Gastroesophageal sphincter (tissue), 4 donors: ENCODE data around the gene ACP7. TPM values are rescaled to one million over a fixed set of nuclear protein-coding genes. Genes with fewer than 3 reads are reported as not detected.

Experiments used
- ATAC-seq: fragments of 150-250 bp; one replicate; pipeline ENCODE4 v1.9.1; 2016; ENCODE audit warnings: mild to moderate bottlenecking, moderate library complexity
- H3K27ac ChIP-seq, 4 donors: fragments of 200-600 bp; sonication (generic) in 3 of 4; 1 replicate in 3 of 4; 2 replicates in 1 of 4; pipeline ENCODE4 v1.5.1; 2016 to 2019
- H3K27me3 ChIP-seq: fragments of 200-600 bp; sonication (generic); one replicate; pipeline ENCODE4 v1.5.1; 2019
- H3K36me3 ChIP-seq, 2 donors: fragments of 200-600 bp; sonication (generic); one replicate each; pipeline ENCODE4 v1.5.1; 2019; ENCODE audit warnings: control low read depth in 1 of 2
- H3K4me1 ChIP-seq, 3 donors: fragments of 200-600 bp; sonication (generic); 1 replicate in 2 of 3; 2 replicates in 1 of 3; pipeline ENCODE4 v1.5.1; 2016 to 2019; ENCODE audit warnings: control low read depth in 2 of 3
- H3K4me3 ChIP-seq, 2 donors: fragments of 200-600 bp; sonication (generic); one replicate each; pipeline ENCODE4 v1.5.1; 2019; ENCODE audit warnings: mild to moderate bottlenecking in 1 of 2, moderate library complexity in 1 of 2
- H3K9me3 ChIP-seq, 3 donors: fragments of 200-600 bp; sonication (generic); one replicate each; pipeline ENCODE4 v1.5.1; 2017 to 2019; ENCODE audit warnings: control low read depth in 2 of 3
- CTCF ChIP-seq, 4 experiments: fragments of 200-600 bp in 2 of 4; fragments of 450-650 bp in 2 of 4; sonication (generic) in 1 of 4; IDR thresholded peaks; one replicate each; pipeline ENCODE4 v1.5.1; 2017 to 2019; ENCODE audit warnings: antibody characterized with exemption in 4 of 4, mild to moderate bottlenecking in 2 of 4, moderate library complexity in 2 of 4
- EP300 ChIP-seq: sonication (generic); formaldehyde crosslinking; IDR thresholded peaks from one replicate; pipeline ENCODE4 v1.6.1; 2017; ENCODE audit warnings: antibody characterized with exemption, mild to moderate bottlenecking
- POLR2A ChIP-seq, 2 donors: fragments of 450-650 bp; IDR thresholded peaks; one replicate each; pipeline ENCODE4 v1.6.1; 2017; ENCODE audit warnings: antibody characterized with exemption in 2 of 2, mild to moderate bottlenecking in 2 of 2, moderate library complexity in 1 of 2
- POLR2AphosphoS5 ChIP-seq: sonication (generic); formaldehyde crosslinking; IDR thresholded peaks from one replicate; pipeline ENCODE4 v1.6.1; 2017; ENCODE audit warnings: antibody characterized with exemption
- WGBS, 2 donors: methylation state at CpG; one replicate each; pipeline ENCODE4 v1.1.5; 2018; ENCODE audit warnings: low coverage in 1 of 2; 5-methylcytosine and 5-hydroxymethylcytosine counted together
- total RNA-seq, 4 donors: library from RNA; depleted of rRNA; stranded (reverse); fragments of >200 nt; gene quantifications; one replicate each; pipeline ENCODE4 v1.1.0, GENCODE V29; 2016

Gene ACP7
- total RNA-seq, 4 donors from 2014 or later: 0.08 TPM; not detected in 3

GRCh38 chr19:39129116-39129515 lies 44.9 kb downstream of the ACP7 start:
- WGBS, 2 donors: 60 to 93% methylated on average over 1 to 4 of the region's 11 CpGs
- H3K4me3 ChIP-seq: no peak overlapping the region
- peaks cover 0 to 95% (median 60%) of the 10 kb centered on the region in 3 donors for H3K4me1 ChIP-seq
- no peak for TF ChIP-seq EP300
- TF ChIP-seq CTCF (IDR thresholded peaks at IDR 0.05): no peak
- no peak for TF ChIP-seq POLR2A (IDR thresholded peaks at IDR 0.05)
- no peak for TF ChIP-seq POLR2AphosphoS5
- no peaks in the 10 kb centered on the region for H3K9me3 ChIP-seq
- no peak overlapping the region for H3K27ac ChIP-seq
- ATAC-seq: no peak
- no peaks in the 10 kb centered on the region for H3K36me3 ChIP-seq
- no peaks in the 10 kb centered on the region for H3K27me3 ChIP-seq

- Histone ChIP-seq H3K9me3 (no peaks in the 10 kb centered on the region), H3K27me3 (no peaks in the 10 kb centered on the region), H3K27ac (peak overlapping the region in 3 of 4 donors; percentile 71 to 73 (median 71)), H3K4me3 (no peak overlapping the region), H3K36me3 (no peaks in the 10 kb centered on the region), H3K4me1 (peaks cover 0 to 90% (median 55%) of the 10 kb centered on the region in 3 donors)
- no peak for ATAC-seq
- TF ChIP-seq POLR2AphosphoS5 (no peak), CTCF (IDR thresholded peaks at IDR 0.05) (no peak), POLR2A (IDR thresholded peaks at IDR 0.05) (no peak), EP300 (no peak)
- 67 to 69% methylated on average over 10 to 22 of the region's 22 CpGs for WGBS, 2 donors
Measured at GRCh38 chr19:39130337-39131254, 46.4 kb downstream of the ACP7 start.

- peaks cover 0 to 92% (median 59%) of the 10 kb centered on the region in 3 donors for H3K4me1 ChIP-seq
- no peaks in the 10 kb centered on the region for H3K9me3 ChIP-seq
- H3K36me3 ChIP-seq: no peaks in the 10 kb centered on the region
- peak overlapping the region in 3 of 4 donors; percentile 71 to 73 (median 71) for H3K27ac ChIP-seq
- peak; percentile 49 for ATAC-seq
- no peak for TF ChIP-seq CTCF (IDR thresholded peaks at IDR 0.05)
- peak; percentile 16 for TF ChIP-seq POLR2AphosphoS5
- WGBS, 2 donors: 11% methylated on average over 5 of the region's 18 CpGs; no CpG with 5 or more reads in 1 of the 2 donors
- no peaks in the 10 kb centered on the region for H3K27me3 ChIP-seq
- peak overlapping the region in 1 of 2 donors; percentile 24 for H3K4me3 ChIP-seq
Measured at GRCh38 chr19:39131255-39131755, 47.1 kb downstream of the ACP7 start.

GRCh38 chr19:39132344-39132969 lies 48.3 kb downstream of the ACP7 start:
- Histone ChIP-seq H3K4me3 (peak overlapping the region in 1 of 2 donors; percentile 24), H3K36me3 (no peaks in the 10 kb centered on the region), H3K9me3 (no peaks in the 10 kb centered on the region), H3K27ac (peak overlapping the region in 3 of 4 donors; percentile 71 to 73 (median 71)), H3K27me3 (no peaks in the 10 kb centered on the region), H3K4me1 (peaks cover 0 to 92% (median 62%) of the 10 kb centered on the region in 3 donors)
- ATAC-seq: no peak
- WGBS, 2 donors: 27 to 32% methylated on average over 5 to 7 of the region's 20 CpGs
- no peak for TF ChIP-seq EP300
- no peak for TF ChIP-seq POLR2AphosphoS5
- no peak for TF ChIP-seq CTCF (IDR thresholded peaks at IDR 0.05)
- no peak for TF ChIP-seq POLR2A (IDR thresholded peaks at IDR 0.05)
